Measurements from ENCODE around the gene ARHGAP26. TPM values are rescaled to one million over a fixed set of nuclear protein-coding genes. Genes with fewer than 3 reads are reported as not detected.

ARHGAP26 gene
- total and polyA plus RNA-seq, 5 donors from 2014 or later = 2.8 to 40.5 (median 5.4) TPM

DNA sequence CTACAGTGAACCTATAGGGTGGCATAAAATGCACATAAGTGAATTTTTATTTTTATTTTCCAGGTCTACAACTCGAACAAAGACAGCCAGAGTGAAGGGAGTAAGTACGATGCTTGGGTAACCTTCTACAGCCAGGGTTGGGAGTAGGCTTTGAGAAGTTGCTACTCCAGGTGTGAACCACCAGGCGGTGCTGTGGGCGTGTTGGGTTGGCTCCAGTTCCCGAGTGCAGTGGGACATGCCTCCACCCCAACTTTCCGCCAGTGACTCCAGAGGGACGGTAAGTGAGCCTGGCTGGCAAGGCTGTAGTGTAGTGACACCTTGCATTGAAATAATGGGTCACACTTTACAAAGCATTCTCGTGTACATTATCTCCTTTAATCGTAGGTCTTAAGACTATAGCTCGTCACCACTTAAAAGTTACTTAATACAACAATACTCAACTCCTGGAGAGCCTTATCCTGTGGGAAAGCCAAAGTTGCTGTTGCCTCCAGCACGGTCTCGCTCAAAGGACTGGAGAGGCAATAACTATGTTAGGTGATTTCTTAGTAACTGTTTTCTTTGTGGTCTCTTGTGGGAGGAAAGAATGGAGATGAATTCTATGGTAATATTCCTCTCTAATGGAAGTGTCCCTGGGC lies 244.0 kb downstream of the ARHGAP26 start:
- Mint-ChIP-seq H3K27ac (no peak overlapping the region), H3K36me3 (peaks cover 21% of the 10 kb centered on the region)
- peak in 1 of 3 donors; percentile 39 for DNase-seq

DNA sequence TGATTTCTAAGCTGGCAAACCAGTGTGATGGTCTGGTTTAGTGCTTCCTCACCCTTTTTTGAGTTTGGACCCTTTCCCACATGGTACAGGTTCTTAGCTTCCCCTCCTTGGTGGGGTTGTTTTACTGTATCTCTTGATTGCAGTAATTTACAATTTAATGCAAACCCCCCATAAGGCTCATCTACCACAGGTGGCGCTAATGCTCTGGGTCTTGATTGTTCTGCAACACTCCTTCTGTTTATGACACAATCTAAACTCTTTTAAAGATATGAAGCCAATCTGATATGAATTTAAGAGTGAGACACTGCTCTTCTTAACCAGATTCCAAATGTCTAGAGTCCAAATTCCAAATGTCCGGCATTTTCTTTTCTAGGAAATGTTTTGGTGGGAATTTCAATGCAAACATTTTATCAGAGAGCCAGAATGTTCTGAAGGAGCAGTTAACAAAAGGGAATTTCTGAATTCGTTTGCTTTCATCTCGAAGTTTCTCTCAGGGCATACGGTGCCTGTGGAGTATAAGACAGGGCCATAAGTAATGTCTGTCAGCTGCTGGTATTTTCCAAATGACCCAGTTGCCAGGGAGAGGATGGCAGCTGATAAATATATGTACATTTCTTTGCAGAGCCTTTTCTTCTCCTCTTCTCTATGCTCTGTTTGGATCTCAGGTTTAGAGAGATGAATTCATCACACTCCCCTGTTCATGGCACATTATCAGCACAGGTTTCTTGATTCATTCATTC lies 246.8 kb downstream of the ARHGAP26 start:
- peak; percentile 52 for ATAC-seq (ENCODE audit: low read depth in 2 of 2)
- Mint-ChIP-seq H3K4me1 (peaks cover 4 to 13% (median 6%) of the 10 kb centered on the region in 4 donors), H3K27ac (no peak overlapping the region), H3K4me3 (no peak overlapping the region), H3K27me3 (no peaks in the 10 kb centered on the region), H3K36me3 (peaks cover 26% of the 10 kb centered on the region), H3K9me3 (no peaks in the 10 kb centered on the region)
- DNase-seq = peak in 2 of 3 donors; percentile 24 to 65
- Histone ChIP-seq H3K4me1 (ENCODE audit: control insufficient read depth, insufficient read depth, low read length, poor library complexity, severe bottlenecking) (no peaks in the 10 kb centered on the region), H3K9me3 (ENCODE audit: control insufficient read depth in 2 of 2, low read length in 2 of 2) (no peaks in the 10 kb centered on the region), H3K36me3 (ENCODE audit: control insufficient read depth, insufficient read depth, low read length) (no peaks in the 10 kb centered on the region), H3K27ac (ENCODE audit: insufficient read depth, low read length, poor library complexity, severe bottlenecking) (no peak overlapping the region), H3K27me3 (ENCODE audit: control insufficient read depth, insufficient read depth, low read length) (no peaks in the 10 kb centered on the region), H3K4me3 (ENCODE audit: low read depth, low read length) (no peak overlapping the region)

More for the DNA sequence above, 244.0 kb downstream of the ARHGAP26 start:
- H3K9me3 ChIP-seq (ENCODE audit: control insufficient read depth in 2 of 2, low read length in 2 of 2) = no peaks in the 10 kb centered on the region
- peaks cover 4% of the 10 kb centered on the region for H3K4me1 ChIP-seq (ENCODE audit: control insufficient read depth, insufficient read depth, low read length, poor library complexity, severe bottlenecking)
- ATAC-seq (ENCODE audit: low read depth in 2 of 2) = no peak
- no peak overlapping the region for H3K27ac ChIP-seq (ENCODE audit: insufficient read depth, low read length, poor library complexity, severe bottlenecking)
- Mint-ChIP-seq H3K4me1 (peaks cover 8 to 18% (median 11%) of the 10 kb centered on the region in 4 donors), H3K9me3 (no peaks in the 10 kb centered on the region), H3K4me3 (no peak overlapping the region), H3K27me3 (no peaks in the 10 kb centered on the region)
- no peaks in the 10 kb centered on the region for H3K36me3 ChIP-seq (ENCODE audit: control insufficient read depth, insufficient read depth, low read length)
- H3K4me3 ChIP-seq (ENCODE audit: low read depth, low read length) = no peak overlapping the region
- no peaks in the 10 kb centered on the region for H3K27me3 ChIP-seq (ENCODE audit: control insufficient read depth, insufficient read depth, low read length)

DNA sequence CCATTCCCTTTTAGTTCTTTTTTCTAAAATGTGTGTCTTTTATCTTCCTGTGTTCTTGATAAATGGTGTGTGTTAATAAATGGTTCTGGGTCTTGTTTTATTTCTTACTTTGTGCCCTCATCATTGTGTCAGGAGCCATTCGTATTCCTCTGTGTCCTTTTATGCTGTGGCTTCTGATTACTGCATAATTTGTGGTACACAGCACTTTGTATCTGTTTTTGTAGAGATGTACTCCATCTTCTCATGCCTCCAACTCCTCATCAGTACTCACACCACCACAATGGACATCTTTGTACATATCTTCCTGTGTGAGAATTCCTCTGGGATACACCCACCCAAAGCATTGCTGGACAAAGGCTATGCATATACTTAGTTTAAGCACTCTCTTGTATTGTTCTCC lies 247.4 kb downstream of the ARHGAP26 start:
- Histone ChIP-seq H3K27ac (ENCODE audit: insufficient read depth, low read length, poor library complexity, severe bottlenecking) (no peak overlapping the region), H3K36me3 (ENCODE audit: control insufficient read depth, insufficient read depth, low read length) (no peaks in the 10 kb centered on the region), H3K9me3 (ENCODE audit: control insufficient read depth in 2 of 2, low read length in 2 of 2) (no peaks in the 10 kb centered on the region), H3K4me1 (ENCODE audit: control insufficient read depth, insufficient read depth, low read length, poor library complexity, severe bottlenecking) (no peaks in the 10 kb centered on the region), H3K27me3 (ENCODE audit: control insufficient read depth, insufficient read depth, low read length) (no peaks in the 10 kb centered on the region), H3K4me3 (ENCODE audit: low read depth, low read length) (no peak overlapping the region)
- peaks cover 4 to 13% (median 6%) of the 10 kb centered on the region in 4 donors for H3K4me1 Mint-ChIP-seq
- H3K9me3 Mint-ChIP-seq = no peaks in the 10 kb centered on the region
- H3K36me3 Mint-ChIP-seq = peaks cover 26% of the 10 kb centered on the region
- no peaks in the 10 kb centered on the region for H3K27me3 Mint-ChIP-seq
- no peak for ATAC-seq (ENCODE audit: low read depth in 2 of 2)
- H3K4me3 Mint-ChIP-seq = no peak overlapping the region
- no peak for DNase-seq
- H3K27ac Mint-ChIP-seq = peak overlapping the region in 1 of 3 donors; percentile 11

- Mint-ChIP-seq H3K9me3 (no peaks in the 10 kb centered on the region), H3K36me3 (peaks cover 26% of the 10 kb centered on the region)
These were observed 247.8 kb downstream of the ARHGAP26 start for GRCh38 chr5:143017992-143018391.

GRCh38 chr5:143019157-143019556 lies 249.0 kb downstream of the ARHGAP26 start:
- Mint-ChIP-seq H3K4me1 (peaks cover 13 to 15% (median 14%) of the 10 kb centered on the region in 4 donors), H3K4me3 (no peak overlapping the region), H3K9me3 (no peaks in the 10 kb centered on the region), H3K27ac (no peak overlapping the region), H3K36me3 (peaks cover 26% of the 10 kb centered on the region), H3K27me3 (no peaks in the 10 kb centered on the region)
- Histone ChIP-seq H3K27ac (ENCODE audit: insufficient read depth, low read length, poor library complexity, severe bottlenecking) (no peak overlapping the region), H3K36me3 (ENCODE audit: control insufficient read depth, insufficient read depth, low read length) (no peaks in the 10 kb centered on the region), H3K9me3 (ENCODE audit: control insufficient read depth in 2 of 2, low read length in 2 of 2) (no peaks in the 10 kb centered on the region), H3K4me1 (ENCODE audit: control insufficient read depth, insufficient read depth, low read length, poor library complexity, severe bottlenecking) (peaks cover 6% of the 10 kb centered on the region), H3K27me3 (ENCODE audit: control insufficient read depth, insufficient read depth, low read length) (no peaks in the 10 kb centered on the region), H3K4me3 (ENCODE audit: low read depth, low read length) (no peak overlapping the region)
- DNase-seq (no peak), ATAC-seq (ENCODE audit: low read depth in 2 of 2) (no peak)

More at GRCh38 chr5:143017992-143018391, 247.8 kb downstream of the ARHGAP26 start:
- Histone ChIP-seq H3K27ac (ENCODE audit: insufficient read depth, low read length, poor library complexity, severe bottlenecking) (no peak overlapping the region), H3K9me3 (ENCODE audit: control insufficient read depth in 2 of 2, low read length in 2 of 2) (no peaks in the 10 kb centered on the region), H3K4me3 (ENCODE audit: low read depth, low read length) (no peak overlapping the region), H3K4me1 (ENCODE audit: control insufficient read depth, insufficient read depth, low read length, poor library complexity, severe bottlenecking) (no peaks in the 10 kb centered on the region), H3K27me3 (ENCODE audit: control insufficient read depth, insufficient read depth, low read length) (no peaks in the 10 kb centered on the region), H3K36me3 (ENCODE audit: control insufficient read depth, insufficient read depth, low read length) (no peaks in the 10 kb centered on the region)
- peak overlapping the region in 1 of 3 donors; percentile 9 for H3K27ac Mint-ChIP-seq
- DNase-seq (no peak), ATAC-seq (ENCODE audit: low read depth in 2 of 2) (no peak)
- no peak overlapping the region for H3K4me3 Mint-ChIP-seq
- H3K4me1 Mint-ChIP-seq = peaks cover 4 to 13% (median 6%) of the 10 kb centered on the region in 4 donors
- no peaks in the 10 kb centered on the region for H3K27me3 Mint-ChIP-seq

DNA sequence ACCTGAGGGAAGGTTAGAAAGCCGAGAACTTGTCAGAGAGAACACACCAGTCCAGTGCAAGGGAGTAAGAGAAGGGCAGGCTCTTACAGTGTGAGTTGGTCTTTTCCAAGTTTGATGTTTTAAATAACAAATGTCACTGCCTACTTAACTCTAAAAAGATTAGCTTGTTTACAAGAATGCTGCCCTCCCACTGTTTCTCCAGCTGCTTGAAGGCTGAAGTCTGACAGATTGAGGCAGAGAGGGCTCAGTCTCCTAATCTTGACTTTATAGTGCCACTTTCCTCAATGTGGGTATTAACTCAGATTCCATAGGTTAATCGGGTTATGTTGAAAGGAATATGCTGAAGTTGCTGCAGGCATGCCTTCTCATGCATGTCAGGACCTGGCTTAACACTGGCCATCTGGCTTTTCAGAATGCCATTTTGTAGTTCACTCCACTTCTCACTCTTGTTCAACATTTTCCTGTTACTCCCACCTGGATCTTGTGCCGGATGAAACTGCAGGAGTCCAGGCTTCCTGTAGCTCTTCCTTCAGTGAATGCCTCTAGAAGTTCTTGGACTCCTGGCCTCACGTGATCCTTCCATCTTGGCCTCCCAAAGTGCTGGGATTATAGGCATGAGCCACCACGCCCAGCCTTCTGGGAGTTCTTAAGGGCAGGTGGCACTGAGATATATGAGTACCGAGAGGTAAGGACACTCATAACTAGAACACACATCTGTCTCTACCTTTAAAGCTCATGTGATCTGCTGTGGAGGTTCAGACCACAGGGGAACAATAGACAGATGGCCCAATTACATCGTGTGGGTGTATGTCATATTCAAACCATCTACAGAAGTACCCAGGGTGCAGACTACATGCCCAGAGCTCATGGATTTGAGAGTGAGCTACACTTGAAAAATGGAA lies 249.7 kb downstream of the ARHGAP26 start:
- peaks cover 13 to 18% (median 14%) of the 10 kb centered on the region in 4 donors for H3K4me1 Mint-ChIP-seq
- H3K4me3 Mint-ChIP-seq = no peak overlapping the region
- ATAC-seq (ENCODE audit: low read depth in 2 of 2) (no peak), DNase-seq (peak in 1 of 3 donors; percentile 54)
- no peaks in the 10 kb centered on the region for H3K9me3 ChIP-seq (ENCODE audit: control insufficient read depth in 2 of 2, low read length in 2 of 2)
- H3K36me3 Mint-ChIP-seq = peaks cover 25% of the 10 kb centered on the region
- H3K27ac ChIP-seq (ENCODE audit: insufficient read depth, low read length, poor library complexity, severe bottlenecking) = no peak overlapping the region
- H3K4me1 ChIP-seq (ENCODE audit: control insufficient read depth, insufficient read depth, low read length, poor library complexity, severe bottlenecking) = peaks cover 6% of the 10 kb centered on the region
- H3K27ac Mint-ChIP-seq = peak overlapping the region in 2 of 3 donors; percentile 37 to 87
- H3K9me3 Mint-ChIP-seq = no peaks in the 10 kb centered on the region
- no peaks in the 10 kb centered on the region for H3K36me3 ChIP-seq (ENCODE audit: control insufficient read depth, insufficient read depth, low read length)
- H3K27me3 Mint-ChIP-seq = no peaks in the 10 kb centered on the region
- H3K27me3 ChIP-seq (ENCODE audit: control insufficient read depth, insufficient read depth, low read length) = no peaks in the 10 kb centered on the region
- no peak overlapping the region for H3K4me3 ChIP-seq (ENCODE audit: low read depth, low read length)

DNA sequence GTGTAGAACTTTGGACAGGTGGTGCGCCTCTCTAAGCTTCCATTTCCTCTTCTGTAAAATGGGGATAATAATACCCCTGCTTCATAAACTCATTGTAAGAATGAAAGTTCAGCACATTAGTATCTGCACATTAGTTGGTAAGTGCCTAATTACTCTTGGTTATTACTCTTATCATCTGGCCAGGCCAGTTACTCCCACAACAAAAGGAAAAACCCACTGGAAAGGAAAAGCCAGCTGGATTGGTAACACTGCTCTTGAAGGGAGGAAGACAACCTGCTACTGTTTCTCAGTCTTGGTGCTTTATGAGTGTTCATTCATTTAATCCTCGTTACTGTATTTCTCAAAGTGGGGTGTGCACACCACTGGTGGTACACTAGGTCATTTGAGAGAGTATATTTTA lies 251.4 kb downstream of the ARHGAP26 start:
- H3K27ac Mint-ChIP-seq = no peak overlapping the region
- peaks cover 16% of the 10 kb centered on the region for H3K36me3 Mint-ChIP-seq
- Histone ChIP-seq H3K27ac (ENCODE audit: insufficient read depth, low read length, poor library complexity, severe bottlenecking) (no peak overlapping the region), H3K27me3 (ENCODE audit: control insufficient read depth, insufficient read depth, low read length) (no peaks in the 10 kb centered on the region), H3K4me3 (ENCODE audit: low read depth, low read length) (no peak overlapping the region), H3K4me1 (ENCODE audit: control insufficient read depth, insufficient read depth, low read length, poor library complexity, severe bottlenecking) (peaks cover 6% of the 10 kb centered on the region), H3K36me3 (ENCODE audit: control insufficient read depth, insufficient read depth, low read length) (no peaks in the 10 kb centered on the region), H3K9me3 (ENCODE audit: control insufficient read depth in 2 of 2, low read length in 2 of 2) (no peaks in the 10 kb centered on the region)
- H3K9me3 Mint-ChIP-seq = no peaks in the 10 kb centered on the region
- H3K4me3 Mint-ChIP-seq = no peak overlapping the region
- ATAC-seq (ENCODE audit: low read depth in 2 of 2) (no peak), DNase-seq (no peak)
- no peaks in the 10 kb centered on the region for H3K27me3 Mint-ChIP-seq
- H3K4me1 Mint-ChIP-seq = peaks cover 14 to 18% (median 16%) of the 10 kb centered on the region in 4 donors
